CD4-positive, alpha-beta T cell treated with Interleukin-10 for 1 hour (primary cell): ENCODE measurements around the gene PAAF1.
A peak's percentile ranks its signal among the peaks of the same experiment; 100 is the strongest.
"Not testable (repeated sequence)": the region's sequence is repeated elsewhere in the genome, so short reads cannot be mapped to it uniquely, and the experiment has no call there.

ENCODE experiments used
- DNase-seq: peaks from one replicate; pipeline ENCODE4 v3.0.0-alpha.2; 2020

Gene PAAF1

GRCh38 chr11:73888244-73888643 is 11.4 kb downstream of the PAAF1 start:
- DNase-seq, result no peak

DNA sequence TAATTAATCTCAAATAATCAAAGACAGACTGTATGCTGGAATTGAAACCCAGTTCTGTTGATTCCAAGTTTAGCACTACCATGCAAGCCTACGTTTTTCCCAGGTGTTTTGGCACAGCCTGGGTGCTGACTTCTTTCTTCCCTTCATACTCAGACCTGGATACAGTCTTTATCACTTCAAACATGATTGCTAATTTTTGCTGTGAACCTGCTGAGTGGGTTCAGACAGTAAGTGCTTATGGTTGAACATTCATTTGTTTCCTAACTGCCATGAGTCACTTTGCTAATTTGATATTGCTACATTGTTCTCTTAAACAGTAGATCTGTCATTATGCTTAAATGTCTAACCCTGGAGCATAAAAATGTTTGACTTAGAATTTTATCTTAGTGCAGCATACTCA is 12.2 kb downstream of the PAAF1 start:
- no peak for DNase-seq

GRCh38 chr11:73889536-73889935 is 12.7 kb downstream of the PAAF1 start:
- no peak for DNase-seq

- DNase-seq, result no peak
Measured at GRCh38 chr11:73893041-73893440, 16.2 kb downstream of the PAAF1 start.

GRCh38 chr11:73894725-73895335 is 18.0 kb downstream of the PAAF1 start:
- DNase-seq, result no peak

- DNase-seq, result no peak
Measured at GRCh38 chr11:73902303-73902702, 25.5 kb downstream of the PAAF1 start.

- peak; percentile 3 for DNase-seq
Measured at GRCh38 chr11:73907191-73907590, 30.4 kb downstream of the PAAF1 start.

DNA sequence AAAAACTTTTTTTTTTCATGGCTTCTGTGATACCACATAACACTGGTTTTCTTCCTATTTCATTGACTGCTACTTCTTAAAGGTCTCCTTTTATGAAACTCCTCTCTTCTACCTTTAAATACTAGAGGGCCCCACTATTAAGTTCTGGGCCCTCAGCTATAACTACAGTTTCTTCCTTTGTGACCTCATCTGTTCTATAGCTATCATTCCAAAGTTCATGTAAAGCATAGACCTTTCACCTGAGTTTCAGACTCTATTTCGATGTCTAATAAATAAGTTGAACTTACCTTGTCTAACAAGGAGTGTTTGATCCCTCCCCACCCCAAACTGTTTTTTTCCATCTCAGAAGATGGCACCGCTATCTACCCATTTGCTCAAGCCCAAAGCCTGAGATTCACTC is 35.2 kb downstream of the PAAF1 start:
- DNase-seq, result no peak

GRCh38 chr11:73913472-73913871 is 36.7 kb downstream of the PAAF1 start:
- no peak for DNase-seq

DNA sequence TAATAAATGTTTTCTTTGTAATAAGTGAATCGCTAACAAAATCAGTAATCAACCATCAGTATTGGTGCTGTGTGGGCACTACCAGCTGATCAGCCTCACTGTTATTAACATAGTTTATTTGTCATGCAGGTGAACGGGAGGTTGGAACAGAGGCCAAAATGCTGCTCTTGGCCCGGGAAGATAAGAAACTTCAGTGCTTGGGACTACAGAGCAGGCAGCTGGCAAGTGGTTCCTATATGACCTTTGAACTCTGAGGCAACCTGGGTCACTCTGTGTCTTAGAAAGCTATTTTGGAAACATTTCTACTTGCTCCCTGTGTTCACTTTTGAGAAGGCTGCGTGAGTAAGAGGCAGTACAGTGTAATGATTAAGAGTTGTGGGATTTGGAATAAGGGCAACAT is 37.5 kb downstream of the PAAF1 start:
- no peak for DNase-seq

DNA sequence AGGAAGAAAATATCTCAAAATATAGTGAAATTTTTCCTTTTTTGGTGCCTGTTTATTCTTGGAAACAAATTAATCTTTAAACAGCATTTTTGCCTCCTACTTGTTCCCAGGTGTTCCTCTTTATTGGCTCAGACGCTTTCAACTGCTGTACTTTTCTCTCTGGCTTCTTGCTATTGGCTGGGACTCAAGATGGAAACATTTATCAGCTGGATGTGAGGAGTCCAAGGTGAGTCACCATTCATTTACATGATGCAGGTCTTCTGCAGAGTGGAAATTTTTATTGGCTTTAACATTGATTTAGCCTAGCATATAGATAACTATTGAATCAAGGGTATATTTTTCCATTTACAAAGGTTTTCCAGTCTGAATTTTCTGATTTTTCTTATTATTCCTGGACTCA is 39.6 kb downstream of the PAAF1 start:
- no peak for DNase-seq

DNA sequence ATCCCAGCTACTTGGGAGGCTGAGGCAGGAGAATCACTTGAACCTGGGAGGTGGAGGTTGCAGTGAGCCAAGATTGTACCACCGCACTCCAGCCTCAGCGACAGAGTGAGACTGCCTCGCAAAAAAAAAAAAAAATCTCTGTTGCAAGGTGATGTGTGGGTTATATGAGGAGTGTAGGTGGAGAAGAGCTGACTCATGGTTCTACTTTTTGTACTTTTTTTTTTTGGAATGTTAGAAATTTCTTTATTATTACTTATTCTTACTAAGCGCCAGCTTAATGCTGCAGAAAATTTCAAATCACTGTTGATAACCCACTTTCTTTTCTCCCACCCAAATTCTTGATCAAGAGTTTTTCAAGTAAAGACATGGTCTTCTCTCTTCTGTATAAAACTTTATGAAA is 44.4 kb downstream of the PAAF1 start:
- DNase-seq, result no peak

DNA sequence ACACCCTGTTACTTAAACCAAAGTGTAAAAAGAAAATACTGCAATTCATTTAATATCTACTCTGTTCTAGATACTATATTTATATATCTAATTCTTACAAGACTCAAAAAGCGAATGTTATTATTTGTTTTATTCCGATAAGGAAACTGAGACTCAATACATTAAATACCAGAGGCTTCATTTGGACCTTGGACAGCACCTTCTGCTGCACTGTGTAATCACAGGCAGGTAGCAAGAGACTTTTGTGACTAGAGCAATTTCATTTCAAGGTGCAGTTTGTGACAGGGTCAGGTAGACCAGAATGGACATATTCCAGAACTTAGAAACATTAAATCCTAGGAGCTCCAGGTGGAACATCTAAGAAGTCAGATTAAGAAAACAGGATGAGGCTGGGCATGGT is 52.6 kb downstream of the PAAF1 start:
- no peak for DNase-seq

DNA sequence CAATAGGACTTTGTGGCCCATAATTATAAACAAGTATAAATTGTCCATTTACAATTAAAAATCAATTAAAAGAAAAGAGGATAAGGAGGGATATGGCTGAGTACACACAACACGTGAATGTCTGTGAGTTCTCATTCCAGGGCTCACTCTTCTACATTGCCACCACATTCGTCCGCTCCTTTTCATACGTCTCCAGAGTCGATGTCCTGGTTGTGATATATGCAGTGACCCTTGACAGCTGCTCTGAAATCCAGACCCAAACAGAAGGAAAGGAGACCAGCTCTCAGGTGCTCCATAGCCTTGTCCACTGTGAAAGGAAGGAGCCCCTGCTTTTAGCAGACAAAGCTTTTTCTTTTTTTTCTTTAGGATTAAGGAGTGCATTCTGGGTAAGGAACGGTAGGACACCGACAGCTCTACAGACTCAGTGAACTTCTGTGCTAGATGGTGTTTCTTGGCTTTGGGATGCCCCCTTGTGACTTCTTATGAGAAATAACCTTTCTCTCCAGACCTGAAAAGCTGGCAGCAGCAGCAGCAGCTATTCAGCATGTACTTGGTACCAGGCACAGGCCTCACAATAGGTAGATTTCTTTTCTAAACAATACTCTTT is 54.3 kb downstream of the PAAF1 start:
- DNase-seq, result peak; percentile 20

GRCh38 chr11:73931951-73932350 is 55.2 kb downstream of the PAAF1 start:
- no peak for DNase-seq

GRCh38 chr11:73932781-73933180 is 56.0 kb downstream of the PAAF1 start:
- DNase-seq, result no peak

DNA sequence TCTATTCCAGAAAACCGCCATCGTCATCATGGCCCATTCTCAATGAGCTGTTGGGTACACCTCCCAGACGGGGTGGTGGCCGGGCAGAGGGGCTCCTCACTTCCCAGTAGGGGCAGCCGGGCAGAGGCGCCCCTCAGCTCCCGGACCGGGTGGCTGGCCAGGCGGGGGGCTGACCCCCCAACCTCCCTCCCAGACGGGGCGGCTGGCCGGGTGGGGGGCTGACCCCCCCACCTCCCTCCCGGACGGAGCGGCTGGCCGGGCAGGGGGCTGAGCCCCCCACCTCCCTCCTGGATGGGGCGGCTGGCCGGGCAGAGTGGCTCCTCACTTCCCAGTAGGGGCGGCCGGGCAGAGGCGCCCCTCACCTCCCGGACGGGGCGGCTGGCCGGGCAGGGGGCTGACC is 59.2 kb downstream of the PAAF1 start:
- not testable (repeated sequence) for DNase-seq

DNA sequence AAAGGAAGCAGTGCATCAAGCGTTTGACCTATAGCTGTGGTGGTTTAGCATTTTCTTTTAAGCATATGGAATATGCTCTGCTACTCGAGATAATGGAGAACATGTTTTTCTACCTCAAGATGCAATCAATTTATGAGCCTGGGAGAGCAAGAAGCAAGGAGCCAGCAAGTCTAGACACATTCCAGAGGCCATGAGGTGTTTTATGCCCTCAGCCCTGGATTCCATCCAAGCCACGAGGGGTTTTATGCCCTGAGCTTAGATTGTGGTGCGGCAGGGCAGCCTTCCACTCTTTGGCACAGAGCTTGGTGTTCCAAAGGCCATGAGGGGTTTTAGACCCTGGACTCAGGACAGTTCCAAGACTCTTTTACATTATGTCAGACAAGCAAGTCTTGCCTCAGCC is 62.3 kb downstream of the PAAF1 start:
- DNase-seq, result no peak

- DNase-seq, result no peak
Measured at GRCh38 chr11:73940801-73941570, 64.2 kb downstream of the PAAF1 start.

DNA sequence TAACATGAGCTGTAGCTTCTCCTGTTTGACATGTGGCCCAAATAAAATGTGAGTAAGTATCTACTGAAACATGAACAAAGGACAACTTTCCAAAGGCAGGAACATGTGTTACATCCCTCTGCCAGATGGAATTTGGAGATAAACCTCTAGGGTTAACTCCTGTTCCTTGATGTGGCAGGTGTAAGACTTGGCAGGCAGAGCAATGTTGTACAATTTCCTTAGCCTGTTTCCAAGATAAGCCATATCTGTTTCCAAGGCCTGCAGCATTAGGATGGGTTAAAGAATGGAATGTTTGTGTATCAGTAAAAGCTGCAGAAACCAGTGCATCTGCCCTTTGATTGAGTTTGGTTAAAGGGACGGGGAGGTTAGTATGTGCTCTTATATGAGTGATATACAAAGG is 65.2 kb downstream of the PAAF1 start:
- DNase-seq, result no peak

DNA sequence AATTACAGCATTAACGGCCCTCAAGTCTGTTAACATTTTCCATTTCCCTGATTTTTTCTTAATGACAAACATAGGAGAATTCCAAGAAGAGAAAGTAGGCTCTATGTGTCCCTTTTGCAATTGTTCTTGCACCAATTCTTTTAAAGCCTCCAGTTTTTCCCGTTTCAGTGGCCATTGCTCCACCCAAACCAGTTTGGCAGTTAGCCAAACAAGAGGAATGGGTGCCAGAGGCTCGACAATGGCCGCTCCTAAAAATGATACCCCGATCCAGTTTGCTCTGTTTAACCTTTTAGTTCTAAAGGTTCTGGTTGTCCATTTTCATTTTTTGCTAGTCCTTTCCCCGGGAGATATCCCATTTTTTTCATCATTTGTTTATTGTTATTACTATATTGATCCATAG is 67.3 kb downstream of the PAAF1 start:
- DNase-seq, result no peak

- DNase-seq, result no peak
Measured at GRCh38 chr11:73944901-73945300, 68.1 kb downstream of the PAAF1 start.

GRCh38 chr11:73945396-73945795 is 68.6 kb downstream of the PAAF1 start:
- no peak for DNase-seq

GRCh38 chr11:73946798-73947458 is 70.1 kb downstream of the PAAF1 start:
- DNase-seq, result no peak
